ENCODE results near the gene EFNA5.
"Not testable (repeated sequence)": the region's sequence is repeated elsewhere in the genome, so short reads cannot be mapped to it uniquely, and the experiment has no call there.

The EFNA5 gene

DNA sequence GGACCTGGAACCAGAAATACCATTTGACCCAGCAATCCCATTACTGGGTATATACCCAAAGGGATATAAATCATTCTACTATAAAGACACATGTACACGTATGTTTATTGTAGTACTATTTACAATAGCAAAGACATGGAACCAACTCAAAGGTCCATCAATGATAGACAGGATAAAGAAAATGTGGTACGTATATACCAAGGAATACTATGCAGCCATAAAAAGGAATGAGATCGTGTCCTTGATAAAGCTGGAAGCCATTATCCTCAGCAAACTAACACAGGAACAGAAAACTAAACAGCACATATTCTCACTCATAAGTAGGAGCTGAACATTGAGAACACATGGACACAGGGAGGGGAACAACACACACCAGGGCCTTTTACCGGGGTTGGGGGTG is 218.9 kb downstream of the EFNA5 start:
- DNase-seq: not testable (repeated sequence)

DNA sequence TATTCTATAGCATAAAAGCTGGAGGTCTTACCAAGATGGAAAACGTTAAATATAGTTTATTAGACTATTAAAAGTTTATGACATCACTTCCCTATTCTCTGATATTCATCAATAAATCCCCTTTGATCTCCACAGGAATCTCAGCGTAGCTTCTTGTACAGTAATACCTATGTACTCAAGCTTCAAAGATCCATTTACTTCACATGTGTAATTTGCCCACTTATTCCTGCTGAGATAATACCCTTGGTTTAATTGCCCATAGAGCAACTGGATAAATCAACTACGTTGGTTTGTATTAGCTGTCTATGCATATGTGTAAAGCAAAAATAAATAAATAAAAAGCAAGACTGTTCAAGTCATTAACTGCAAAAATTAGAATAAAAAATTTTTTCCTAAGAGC is 219.7 kb downstream of the EFNA5 start:
- DNase-seq: no peak

DNA sequence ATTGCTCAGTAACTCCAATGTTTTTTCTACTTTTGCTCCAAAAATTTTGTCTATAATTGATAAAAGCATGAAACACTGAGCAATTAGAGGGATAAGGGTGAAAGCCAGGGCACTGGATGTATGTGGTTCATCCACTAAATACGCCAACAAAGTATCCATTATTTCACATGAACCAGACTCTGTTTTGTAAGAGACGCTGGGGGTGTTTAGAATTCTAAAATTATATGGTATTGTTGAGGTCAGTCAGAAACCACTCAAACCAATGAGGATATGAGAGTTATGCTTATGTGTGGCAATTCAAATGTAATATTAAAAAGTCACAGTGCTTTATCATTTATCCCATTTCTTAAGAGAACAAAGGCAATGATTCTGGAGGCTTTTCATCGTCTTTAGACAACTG is 220.2 kb downstream of the EFNA5 start:
- no peak for DNase-seq

DNA sequence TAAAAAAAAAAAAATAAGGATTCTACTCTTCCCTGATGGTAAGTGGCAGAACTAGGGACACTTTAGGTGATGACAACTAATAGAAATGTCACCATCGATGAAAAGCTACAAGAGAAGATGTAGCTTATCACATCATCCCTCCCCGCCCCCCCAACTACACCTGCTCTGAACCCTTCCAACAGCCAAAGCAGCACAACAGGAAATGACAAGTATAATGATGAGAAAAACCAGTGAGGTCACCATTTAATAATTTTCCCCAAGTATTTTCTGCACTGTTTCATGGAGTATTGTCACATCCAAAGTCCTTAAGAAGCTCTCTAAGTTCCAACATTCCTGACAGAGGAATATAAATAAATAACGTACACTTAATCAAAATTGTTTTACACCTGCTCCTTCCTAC is 221.4 kb downstream of the EFNA5 start:
- DNase-seq: no peak

DNA sequence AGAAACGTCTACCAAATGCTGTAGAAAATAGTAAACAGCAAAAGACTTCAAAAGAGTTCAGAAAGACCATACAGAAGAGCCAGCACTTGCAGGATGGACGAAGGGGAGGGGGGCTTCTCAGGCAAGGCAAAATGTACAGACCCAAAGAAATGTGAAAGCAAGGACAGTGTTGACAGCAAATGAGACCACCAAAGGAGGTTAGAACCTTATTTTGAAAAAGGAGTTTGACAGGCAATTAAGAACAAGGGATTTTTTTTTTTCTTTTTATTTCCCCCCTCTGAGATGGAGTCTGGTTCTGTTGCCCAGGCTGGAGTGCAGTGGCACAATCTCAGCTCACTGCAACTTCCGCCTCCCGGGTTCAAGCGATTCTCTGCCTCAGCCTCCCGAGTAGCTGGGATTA is 223.2 kb downstream of the EFNA5 start:
- DNase-seq: no peak

DNA sequence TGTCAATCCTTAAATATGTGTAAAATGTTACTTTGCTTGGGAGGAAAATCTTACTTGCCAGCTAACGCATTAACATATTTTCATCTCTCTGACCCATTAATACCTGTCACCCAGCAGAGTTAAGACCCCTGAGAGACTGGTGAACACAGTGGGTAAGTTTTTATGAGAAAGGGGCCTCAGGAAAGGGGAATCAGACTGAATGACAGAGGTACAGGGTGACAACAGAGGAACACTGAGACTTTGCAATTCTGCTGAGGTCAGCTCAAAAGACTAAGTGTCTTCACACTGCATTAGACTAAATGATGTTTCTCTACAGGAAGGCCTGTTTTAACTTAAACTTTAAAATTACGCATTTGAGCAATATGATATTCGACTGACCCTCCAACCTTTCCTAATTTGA is 223.8 kb downstream of the EFNA5 start:
- no peak for DNase-seq

DNA sequence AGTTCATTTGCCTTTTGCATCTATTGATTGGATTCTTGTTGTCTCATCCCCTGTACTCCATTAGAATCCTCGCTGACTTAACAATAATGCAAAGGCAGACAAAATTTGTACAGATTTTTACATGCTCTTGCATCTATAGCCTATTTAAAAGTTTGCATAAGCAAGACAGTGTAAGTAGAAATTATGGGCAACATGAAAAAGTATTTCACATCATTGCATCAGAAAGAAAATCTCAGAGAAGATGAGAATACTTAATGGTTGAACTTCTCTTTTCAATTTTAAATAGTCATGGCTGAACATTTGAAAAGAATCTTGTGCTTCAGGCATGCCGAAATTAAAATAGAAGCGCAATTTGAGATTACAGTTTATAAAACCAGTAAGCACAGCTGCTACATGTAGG is 226.4 kb downstream of the EFNA5 start:
- no peak for DNase-seq

DNA sequence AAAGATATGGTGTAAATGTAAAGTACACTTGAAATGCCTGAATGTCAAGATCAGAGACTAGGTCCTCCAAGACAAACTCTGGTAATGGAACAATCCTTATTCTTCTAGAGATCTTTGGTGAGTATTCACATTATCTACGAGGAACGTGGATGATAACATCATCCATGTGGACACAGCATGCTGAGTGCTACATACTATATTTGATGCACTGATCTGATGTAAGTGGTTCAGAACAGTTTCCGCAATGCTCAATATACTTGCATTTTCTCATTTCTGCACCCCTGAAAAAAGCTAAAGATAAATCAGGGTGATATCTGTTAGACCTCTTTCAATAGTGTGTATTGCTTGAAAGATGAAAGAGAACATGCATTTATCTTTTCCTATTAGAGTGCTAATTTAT is 226.8 kb downstream of the EFNA5 start:
- no peak for DNase-seq

DNA sequence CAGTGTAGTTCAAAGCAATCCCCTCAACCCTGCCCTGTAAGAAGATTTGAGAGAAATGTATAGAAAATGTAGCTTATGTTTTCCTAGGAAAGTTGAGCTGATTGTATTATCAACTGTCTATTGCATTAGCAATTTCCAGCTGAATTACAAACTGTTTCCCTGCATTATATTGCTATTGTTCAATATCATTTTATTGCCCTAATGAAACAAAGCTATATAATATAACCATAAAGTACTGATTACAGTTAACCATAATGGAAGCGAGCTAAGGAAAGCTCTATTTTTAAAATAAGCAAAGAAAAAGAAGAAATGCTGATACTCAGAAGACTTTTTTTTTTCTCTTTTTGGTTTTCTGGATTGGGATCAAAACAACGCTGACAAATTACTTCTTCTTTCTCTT is 228.3 kb downstream of the EFNA5 start:
- no peak for DNase-seq

DNA sequence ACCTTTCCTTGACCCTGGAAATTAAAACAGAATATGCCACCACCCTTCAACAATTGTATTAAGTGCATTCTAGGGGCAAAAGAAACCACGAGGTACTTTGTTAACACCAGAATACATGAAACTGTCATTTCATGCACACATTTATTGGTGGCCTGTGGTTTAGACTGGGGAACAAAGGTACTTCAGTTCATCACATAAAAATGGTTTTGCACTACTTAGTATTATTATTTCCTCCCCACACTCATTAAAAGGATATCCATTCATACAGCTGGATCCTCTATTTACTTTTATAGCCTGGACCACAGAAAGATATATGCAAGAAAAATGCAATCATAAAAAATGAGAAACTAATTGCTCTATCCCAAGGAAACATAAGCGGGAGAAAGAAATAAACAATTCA is 230.9 kb downstream of the EFNA5 start:
- no peak for DNase-seq

DNA sequence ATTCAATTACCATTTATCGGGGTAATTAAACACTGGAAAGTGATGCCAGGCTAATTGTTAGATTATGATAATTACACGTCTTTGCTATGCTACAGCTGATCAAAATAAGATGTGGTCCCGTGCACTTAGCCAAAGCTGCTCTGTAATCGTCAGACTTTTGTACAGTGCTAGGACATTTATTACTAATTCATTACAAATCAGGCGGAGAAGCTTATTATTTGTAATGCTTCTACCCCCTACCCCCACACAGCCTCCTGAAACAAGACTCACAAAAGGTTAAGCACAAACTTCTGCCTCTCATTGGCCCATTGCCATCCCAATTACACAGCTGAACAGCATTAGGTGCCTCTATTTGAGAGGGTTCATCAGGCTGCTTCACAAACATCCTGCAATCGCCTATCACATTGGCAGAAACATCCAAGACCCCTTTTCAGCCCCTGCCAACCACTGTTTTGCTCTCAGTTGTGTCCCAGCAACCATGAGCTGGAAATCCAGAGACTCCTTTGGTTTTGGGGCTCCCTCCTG is 232.7 kb downstream of the EFNA5 start:
- DNase-seq: no peak

DNA sequence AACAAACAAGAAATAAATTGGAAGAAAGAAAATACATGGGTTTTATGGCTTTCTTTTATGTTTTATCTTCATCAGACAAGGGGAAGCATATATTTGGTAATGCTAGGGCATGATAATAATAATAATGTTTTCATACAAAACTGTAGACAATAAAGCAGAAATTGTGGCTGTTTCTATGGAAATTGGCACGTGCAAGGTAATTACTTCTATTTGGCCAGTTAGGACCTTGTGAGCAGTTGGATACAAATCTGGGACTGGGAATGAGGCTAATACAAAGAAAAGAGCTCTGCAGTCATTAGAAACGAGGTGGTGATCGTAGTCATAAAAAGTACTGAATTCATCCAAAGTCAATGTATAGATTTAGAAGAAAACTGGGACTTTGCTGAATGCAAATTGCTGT is 233.6 kb downstream of the EFNA5 start:
- no peak for DNase-seq

DNA sequence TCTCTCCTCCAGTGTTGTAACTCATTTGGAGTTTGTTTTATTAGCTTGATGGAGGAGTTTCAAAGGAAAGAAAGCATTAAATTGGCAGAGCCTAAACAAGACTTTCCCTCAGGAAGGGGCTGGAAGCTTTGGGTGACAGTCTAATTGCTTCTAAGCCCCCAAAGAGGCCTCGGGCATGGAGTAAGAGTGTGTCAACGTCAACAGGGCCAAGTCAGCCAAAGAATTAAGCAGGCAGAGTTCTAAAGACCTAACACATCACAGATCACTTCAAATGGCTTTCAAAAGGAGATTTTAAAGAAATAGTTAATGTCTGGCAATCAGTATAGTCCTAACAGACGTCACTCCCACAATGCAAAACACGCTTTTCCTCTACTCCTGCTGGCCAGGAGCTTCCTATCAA is 234.5 kb downstream of the EFNA5 start:
- DNase-seq: peak; percentile 68

DNA sequence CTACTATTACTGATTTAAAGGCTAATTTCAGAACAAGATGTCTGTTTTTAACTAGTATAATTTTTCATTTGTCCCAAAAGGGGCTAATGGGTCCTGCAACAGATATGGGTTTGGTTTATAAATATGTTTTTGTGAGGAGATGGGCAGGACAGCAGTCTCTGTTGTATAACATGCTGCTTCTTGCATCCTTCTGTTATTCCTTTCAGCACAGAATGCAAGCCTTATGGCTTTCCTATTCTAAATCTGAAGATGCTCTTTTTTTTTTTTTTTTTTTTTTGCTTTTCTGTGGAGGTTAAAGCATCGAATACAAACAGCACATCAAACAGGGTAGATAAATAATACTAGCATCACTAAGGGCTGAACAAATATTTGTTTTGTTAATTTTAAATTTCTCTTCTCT is 235.7 kb downstream of the EFNA5 start:
- DNase-seq: no peak

DNA sequence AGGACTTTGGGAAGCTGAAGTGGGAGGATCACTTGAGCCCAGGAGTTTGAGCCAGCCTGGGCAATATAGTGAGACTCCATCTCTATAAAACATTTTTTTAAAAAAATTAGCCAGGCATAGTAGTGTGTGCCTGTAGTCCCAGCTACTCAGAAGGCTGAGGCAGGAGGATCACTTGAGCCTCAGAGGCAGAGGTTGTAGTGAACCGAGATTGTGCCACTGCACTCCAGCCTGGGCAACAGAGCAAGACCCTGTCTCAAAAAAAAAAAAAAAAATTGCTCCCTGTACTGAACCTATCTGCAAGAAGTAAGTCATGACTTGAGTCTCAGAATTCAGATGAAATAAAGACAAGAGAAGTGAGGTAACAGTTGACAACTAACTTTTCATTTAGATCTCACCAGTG is 237.1 kb downstream of the EFNA5 start:
- DNase-seq: not testable (repeated sequence)

DNA sequence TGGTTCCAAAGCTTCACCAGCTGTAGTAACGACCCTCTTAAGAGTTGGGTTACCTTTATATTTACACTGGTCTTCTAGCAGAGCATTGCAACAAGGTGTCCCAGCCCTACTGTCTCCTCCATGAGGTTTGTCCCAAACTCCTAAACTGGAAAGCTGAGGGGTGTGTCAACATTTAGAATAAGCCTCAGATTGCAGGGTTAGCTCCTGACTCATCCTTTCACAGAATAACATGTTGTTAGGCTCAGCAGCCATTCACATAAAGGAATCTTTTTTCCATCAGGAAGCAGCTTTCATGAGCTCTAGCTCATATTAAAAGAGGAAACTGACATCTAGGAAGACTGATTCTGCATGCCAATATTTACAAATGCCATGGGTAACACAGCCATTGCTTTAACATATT is 238.7 kb downstream of the EFNA5 start:
- no peak for DNase-seq

DNA sequence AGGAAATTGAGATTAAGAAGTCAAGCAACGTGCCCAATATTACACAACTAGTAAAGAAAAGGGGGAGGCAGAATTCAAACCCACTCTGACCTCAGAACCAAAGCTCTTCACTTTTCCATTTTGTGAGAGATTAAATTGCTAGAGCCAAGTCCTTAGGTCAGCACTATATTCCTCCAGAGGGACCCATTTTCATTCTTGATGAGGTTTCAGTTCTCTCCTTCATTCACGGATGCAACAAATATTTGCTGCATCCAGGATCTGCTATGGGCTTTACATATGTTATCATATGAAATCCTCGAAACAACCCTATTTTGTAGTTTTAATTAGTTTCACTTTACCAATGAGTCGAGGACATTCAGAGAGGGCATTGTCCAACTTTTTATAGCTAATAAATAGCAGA is 239.2 kb downstream of the EFNA5 start:
- DNase-seq: no peak

DNA sequence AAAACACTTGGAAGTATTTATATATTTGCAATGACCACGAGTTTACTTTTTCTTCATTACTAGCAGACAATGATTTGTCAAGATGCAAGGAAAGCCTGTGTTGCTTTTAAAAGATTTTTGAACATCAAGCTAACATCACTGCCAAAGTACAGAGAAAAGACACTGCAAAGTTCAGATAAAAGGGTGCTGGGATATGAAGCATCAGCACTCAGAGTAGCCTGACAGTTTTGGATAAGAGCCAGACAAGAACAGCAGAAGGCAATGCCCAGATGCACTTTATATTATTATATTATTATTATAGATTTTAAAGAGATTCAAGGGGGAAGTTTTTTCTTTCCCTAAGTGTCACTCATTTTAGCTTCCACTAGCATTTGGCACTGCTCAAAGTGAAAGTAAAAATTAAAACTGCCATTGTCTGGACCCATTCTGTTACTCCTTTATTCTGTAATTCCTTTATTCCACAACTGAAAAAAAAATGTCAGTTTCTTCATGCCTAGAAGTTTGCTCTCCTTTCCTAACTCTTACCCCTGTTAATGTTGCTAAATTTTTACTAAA is 240.6 kb downstream of the EFNA5 start:
- DNase-seq: no peak

DNA sequence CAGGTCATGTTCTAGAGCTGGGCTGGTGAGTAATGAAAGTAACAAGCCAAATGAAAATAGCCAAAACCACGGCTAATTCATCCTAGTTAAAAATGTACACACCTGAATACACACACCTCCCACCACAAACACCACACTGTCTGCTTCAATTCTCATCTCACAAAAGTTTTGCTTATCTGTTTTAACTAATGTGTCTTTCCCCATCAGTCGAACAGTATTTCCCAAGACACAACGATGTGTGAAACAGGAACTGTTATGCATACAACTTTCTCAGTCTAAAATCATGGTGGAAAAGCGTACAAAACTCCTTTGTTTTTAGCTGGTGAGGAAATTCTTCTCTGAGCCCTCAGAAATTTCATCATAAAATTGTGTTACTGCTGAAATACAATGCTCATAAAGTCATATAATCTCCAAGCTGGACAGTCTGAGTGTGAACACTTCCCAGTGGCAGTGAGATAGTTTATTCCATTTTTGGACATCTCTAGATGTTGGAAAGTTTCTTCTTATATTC is 242.4 kb downstream of the EFNA5 start:
- no peak for DNase-seq

DNA sequence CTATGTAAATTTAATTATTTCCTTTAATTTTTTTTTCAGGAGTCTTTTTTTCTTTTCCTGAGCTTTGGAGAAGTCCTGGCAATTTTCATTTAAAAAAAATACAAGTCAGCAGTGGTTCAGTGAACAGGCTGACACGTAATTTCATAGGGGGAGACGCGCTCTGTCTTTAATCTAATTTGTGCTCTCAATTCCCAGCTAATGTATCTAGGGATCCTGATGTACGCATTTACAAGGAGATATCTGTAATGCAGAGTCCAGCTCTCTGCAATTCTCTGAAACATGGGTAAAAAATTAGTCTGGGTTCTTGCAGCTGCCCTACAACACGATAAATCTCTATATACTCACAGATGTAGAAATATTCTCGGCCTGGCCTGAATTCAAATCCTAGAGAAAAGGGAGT is 243.9 kb downstream of the EFNA5 start:
- DNase-seq: no peak

DNA sequence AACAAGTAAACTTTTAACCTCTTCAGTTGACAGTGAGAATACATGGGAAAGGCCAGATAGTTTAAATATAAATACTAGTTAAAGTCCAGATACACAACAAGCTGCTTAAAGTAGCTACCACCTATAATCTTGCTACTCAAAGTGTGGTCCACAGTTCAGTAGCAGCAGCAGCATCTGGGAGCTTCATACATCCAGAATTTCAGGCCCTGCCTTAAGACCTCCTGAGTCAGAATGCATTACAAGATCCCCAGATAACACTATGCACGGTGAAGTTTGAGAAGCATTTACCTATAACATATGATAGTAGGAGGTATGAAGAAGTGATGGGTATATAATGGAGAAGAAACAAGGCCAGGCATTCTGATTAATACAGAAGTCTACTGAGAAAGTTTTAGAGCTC is 244.5 kb downstream of the EFNA5 start:
- no peak for DNase-seq

DNA sequence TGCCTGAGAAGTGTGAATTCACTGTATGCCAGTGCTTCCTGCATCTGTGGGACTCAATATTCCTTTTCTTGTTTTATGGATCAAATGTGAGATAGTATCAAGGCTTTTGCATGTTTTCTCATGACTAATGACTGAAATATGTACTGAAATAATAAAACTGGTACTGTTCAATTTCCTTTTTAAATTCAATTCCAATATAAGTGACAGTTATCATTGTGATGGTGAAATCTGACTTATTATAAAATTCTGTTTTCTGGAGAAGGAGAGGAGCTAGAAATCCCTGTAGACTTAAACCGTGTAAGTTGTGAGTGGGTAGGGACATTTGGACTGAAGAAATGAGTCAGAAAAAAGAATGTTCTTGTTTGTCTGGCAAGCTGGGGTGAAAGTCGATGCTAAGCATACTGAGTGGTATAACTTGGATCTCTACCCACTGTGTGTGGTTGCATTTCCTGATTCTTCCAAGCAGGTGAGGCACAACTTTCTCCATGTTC is 245.2 kb downstream of the EFNA5 start:
- no peak for DNase-seq

DNA sequence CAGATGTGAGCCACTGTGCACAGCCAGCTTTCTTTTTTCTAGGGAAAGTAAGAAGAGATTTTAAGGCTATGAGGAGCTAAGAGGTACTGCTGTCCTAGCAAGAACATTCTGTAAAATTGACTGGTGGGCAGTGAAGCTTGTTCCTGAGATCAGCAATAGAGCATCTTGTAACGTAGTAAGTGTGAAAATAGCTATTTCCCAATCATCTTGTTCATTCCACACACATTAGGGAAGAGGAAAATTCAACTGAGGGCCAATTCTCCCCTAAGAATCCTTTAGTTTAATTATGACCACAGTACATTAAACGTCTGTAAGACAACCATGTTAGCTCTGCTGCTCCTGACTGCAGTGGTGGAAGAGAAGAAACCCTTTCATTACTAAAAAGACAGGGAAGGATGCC is 246.2 kb downstream of the EFNA5 start:
- DNase-seq: no peak

DNA sequence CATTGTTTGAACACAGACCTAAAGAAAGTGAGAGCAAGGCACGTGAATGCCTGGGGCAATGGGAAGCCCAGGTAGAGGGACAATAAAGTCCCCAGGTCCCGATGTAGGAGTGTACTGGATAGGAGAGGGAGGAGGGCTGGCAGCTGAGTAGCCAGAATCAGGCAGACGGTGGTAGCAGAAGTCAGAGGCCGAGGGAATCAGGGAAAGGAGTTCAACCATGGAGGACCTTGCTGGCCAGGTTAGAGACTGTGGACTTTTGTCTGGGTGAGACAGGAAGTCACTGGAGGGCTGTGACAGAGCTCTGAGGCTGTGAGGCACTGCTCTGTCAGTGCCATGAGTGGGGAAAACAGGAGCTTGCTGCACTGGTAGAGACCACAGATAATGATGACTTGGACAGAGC is 248.2 kb downstream of the EFNA5 start:
- no peak for DNase-seq

DNA sequence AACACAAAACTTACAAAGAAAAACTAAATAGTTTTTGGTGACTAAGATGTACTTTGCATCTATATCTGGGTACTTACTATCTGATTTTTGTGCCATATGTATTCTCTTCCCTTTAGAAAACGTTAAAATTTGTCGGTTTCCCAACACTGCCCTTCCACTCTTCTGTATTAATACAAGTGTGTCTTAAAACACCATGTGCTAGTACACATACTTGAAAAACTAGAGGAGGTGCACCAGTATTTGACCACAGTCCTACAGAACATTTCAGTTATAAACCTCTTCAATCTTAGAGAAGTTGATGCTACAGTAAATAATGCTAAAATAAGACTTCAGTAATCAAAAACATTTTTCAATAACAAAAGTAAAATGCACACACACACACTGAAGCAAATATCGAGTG is 251.2 kb downstream of the EFNA5 start:
- DNase-seq: no peak
